Choroid plexus epithelial cell (primary cell): ENCODE measurements around the gene P2RX1.

Source experiments
- DNase-seq: peaks from one replicate; pipeline ENCODE4 v3.0.0-alpha.2; 2010; ENCODE audit warnings: low read depth
- H3K4me3 ChIP-seq: 2 replicates; pipeline ENCODE4 v1.5.1; 2011; ENCODE audit warnings: low read depth, mild to moderate bottlenecking, control low read depth, low read length, moderate library complexity
- TF ChIP-seq, protein P1 (sequence below): conservative IDR thresholded peaks from 2 replicates; pipeline ENCODE4 v1.5.1; 2011; ENCODE audit warnings: low read depth, mild to moderate bottlenecking, control low read depth, inconsistent platforms, low read length, moderate library complexity

The P2RX1 gene

DNA sequence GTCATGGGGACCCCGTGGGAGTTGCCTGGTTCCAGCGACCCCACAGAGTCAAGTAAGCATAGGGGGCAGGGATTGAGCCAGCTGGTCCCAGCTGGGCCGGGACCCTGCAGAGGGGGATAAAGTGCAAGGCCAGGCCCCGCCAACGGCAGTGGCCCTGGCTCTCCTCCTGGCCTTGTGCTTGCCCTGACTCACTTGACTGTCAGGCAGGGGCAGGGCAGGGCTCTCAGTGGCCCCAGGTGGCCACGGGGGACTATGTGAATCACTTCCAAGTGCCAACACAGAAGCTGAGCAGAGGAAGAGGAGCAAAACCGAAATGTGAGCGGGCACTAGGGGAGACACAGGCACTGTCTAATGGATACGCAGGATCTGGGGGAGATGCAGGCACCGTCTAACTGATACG is 48.7 kb downstream of the P2RX1 start:
- no peak overlapping the region for H3K4me3 ChIP-seq
- TF ChIP-seq, protein P1, sequence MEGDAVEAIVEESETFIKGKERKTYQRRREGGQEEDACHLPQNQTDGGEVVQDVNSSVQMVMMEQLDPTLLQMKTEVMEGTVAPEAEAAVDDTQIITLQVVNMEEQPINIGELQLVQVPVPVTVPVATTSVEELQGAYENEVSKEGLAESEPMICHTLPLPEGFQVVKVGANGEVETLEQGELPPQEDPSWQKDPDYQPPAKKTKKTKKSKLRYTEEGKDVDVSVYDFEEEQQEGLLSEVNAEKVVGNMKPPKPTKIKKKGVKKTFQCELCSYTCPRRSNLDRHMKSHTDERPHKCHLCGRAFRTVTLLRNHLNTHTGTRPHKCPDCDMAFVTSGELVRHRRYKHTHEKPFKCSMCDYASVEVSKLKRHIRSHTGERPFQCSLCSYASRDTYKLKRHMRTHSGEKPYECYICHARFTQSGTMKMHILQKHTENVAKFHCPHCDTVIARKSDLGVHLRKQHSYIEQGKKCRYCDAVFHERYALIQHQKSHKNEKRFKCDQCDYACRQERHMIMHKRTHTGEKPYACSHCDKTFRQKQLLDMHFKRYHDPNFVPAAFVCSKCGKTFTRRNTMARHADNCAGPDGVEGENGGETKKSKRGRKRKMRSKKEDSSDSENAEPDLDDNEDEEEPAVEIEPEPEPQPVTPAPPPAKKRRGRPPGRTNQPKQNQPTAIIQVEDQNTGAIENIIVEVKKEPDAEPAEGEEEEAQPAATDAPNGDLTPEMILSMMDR, result no peak
- DNase-seq, result no peak

DNA sequence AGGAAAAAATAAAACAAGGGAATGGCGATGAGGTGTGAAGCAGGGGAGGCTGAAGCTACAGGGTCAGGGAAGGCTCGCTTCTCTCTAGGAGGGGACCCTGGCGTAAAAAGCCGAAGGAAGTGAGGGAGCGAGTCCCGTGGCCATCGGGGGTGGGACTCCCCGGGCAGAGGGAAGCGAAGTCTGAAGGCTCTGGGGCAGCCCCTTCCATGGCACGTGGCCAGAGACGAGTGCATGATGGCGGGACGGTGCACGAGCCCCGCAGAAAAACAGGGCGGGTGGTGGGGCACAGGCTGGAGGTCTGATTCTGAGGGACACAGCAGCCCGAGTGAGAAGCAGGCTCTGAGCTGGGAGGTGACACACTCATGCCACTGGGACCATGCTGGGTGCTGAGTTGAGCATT is 49.2 kb downstream of the P2RX1 start:
- TF ChIP-seq, protein P1, result no peak
- no peak for DNase-seq
- H3K4me3 ChIP-seq, result no peak overlapping the region

DNA sequence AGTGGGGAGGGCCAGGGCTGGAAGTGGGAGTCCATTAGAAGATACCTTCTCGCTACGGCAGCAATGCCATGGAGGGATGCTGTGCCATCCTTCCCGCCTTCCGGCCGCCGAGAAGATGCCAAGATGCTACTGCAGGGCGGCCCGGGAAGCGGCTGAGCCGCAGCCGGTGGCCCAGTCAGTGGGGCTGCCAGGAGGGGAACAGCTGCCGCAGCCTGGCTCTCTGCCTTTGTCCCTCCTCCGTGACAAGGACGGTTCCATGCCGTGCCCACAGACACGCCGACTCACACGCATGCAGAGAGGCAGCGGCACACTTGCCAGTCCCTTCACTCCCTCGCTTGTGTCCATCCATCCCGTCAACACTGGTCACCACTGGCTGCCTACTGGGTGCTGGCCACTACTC is 50.0 kb downstream of the P2RX1 start:
- DNase-seq, result no peak
- TF ChIP-seq, protein P1, result no peak
- no peak overlapping the region for H3K4me3 ChIP-seq

DNA sequence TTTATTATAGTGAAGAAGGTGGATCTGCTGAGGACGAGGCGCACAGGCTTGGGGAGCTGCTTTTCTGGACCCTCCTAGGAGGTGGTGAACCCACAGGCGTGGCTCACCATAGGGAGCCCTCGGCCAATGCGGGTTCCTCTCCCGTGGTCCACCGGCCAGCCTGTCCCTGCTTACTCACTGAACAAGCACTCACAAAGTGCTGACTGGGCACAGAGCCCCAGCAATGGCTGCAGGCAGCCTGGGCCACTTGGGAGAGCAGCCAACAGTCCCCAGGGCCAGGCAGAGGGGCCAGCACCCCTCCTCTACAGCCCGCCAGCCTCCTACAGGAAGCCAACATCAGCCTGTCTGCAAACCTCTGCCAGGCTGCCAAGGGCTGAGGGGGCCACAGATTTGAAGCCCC is 51.1 kb downstream of the P2RX1 start:
- TF ChIP-seq, protein P1, result no peak
- peak; percentile 60 for DNase-seq
- H3K4me3 ChIP-seq, result no peak overlapping the region

DNA sequence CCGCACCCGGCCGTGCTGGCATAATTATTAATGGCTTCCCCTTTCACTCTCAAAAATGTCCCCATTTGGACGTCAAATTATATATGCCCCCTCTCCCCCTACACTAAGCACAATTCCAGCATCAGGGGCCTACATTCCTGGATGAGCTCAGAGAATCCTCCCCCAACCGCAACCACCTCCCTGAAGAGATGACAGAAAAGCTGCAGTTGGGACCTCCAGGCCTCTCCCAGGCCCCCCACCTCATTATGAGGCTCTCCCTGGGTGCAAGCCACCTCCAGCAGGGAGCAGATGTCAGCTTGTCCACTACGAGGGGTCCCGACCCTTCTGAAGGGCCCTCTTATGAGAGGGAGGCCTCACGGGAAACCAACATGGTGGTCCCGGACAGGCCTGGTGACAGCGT is 51.7 kb downstream of the P2RX1 start:
- H3K4me3 ChIP-seq, result no peak overlapping the region
- TF ChIP-seq, protein P1, result no peak
- DNase-seq, result no peak

DNA sequence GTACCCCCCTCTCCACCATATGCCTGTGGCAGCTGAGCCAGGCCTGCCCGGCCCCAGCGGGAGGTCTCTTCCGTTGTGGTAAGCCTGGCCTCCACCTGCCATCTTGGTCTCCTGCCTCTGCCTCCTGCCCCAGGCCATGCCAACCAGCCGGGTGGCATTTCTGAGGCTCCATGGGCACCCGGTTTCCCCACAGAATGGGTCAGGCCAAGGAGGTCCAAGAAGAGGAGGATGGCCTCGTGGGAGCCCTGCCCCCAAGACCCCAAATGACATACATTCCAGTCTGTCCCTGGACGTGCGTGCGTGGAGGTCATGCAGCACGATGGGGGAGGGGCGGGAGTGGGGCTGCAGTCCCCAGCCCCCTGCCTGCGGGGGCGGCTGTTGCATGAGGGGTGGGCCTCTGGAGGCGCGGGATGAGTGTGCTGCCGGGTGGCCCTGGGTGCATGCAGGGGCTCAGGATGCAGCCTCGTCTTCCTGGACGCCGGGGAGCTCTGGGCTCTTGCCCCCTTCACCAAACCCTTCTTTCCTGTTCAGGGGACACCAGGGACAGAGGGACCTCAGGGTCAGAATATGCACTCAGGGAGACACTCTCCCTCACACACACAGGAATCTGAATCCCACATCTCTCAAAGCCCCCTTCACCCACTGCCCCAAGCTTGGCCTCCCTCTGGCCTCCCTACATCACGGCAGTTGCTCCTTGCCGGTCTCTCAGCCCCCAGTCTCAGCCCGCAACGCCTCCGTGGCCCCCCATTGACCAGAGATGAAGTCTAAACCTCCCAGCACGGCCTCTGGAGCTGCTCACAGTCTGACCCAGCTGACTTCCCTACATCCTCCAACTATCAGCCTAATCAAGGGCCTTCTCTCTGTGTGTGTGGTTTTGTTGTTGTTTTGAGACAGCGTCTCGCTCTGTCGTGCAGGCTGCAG is 54.2 kb downstream of the P2RX1 start:
- H3K4me3 ChIP-seq, result no peak overlapping the region
- no peak for DNase-seq
- TF ChIP-seq, protein P1, result no peak
